MM.1S (cell line): ENCODE measurements around the gene CCDC85C.

Experiments used
- CTCF ChIP-seq: fragments of 300-600 bp; sonication (generic); IDR thresholded peaks from 2 replicates; pipeline ENCODE4 v1.5.1; 2016; ENCODE audit warnings: antibody characterized with exemption, low read length, mixed read lengths
- EZH2 ChIP-seq: fragments of 300-600 bp; sonication (generic); optimal IDR thresholded peaks from 2 replicates; pipeline ENCODE3; 2017; ENCODE audit warnings: low read depth, mild to moderate bottlenecking, antibody characterized with exemption, low read length, mixed read lengths

GRCh38 chr14:99573436-99574098 lies 30.4 kb downstream of the CCDC85C start:
- no peak for TF ChIP-seq CTCF
- no peak for TF ChIP-seq EZH2
